Thyroid gland (tissue), 4 donors: ENCODE results near the gene DDX46.

Source experiments
- POLR2A ChIP-seq, 2 donors: fragments of 450-650 bp; IDR thresholded peaks; one replicate each; pipeline ENCODE4 v1.6.1; 2017; ENCODE audit warnings: antibody characterized with exemption in 2 of 2, mild to moderate bottlenecking in 2 of 2, moderate library complexity in 1 of 2
- TF ChIP-seq, protein P1 (sequence below), 6 experiments: fragments of 200-600 bp in 3 of 6; fragments of 450-650 bp in 3 of 6; sonication (generic) in 3 of 6; IDR thresholded peaks; one replicate each; pipeline ENCODE4 v1.5.1; 2016 to 2019; ENCODE audit warnings: antibody characterized with exemption in 6 of 6, mild to moderate bottlenecking in 2 of 6, inconsistent platforms in 1 of 6, moderate library complexity in 1 of 6

DNA sequence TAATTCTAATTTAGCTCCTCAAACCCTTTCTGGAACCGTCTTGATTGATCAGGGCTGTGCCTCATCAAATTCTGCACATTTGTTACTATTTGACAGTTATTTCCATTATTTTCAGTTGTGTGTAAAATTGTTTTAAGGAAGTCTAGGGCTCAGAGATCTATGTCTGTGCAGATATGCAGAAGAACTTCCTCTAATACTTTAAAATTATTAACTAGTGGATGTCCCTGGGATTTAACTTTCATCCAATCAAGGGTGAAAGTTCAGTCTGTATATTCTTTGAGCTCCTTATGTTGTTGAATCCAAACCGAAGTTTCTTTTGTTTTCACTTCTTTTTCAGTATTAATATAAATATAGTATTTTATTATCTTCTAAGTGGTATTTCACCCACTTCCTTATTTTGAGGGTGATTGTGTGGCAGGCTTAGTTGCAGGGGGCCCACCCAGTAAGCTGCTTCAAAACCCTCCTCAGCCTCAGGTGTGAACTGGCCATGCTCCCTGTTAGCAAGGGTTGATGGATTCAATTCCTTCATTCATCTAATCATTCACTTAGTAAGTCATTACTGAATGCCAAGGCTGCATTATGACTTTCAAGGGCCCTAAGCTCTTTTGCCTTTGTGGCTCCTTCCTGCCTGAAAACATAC is 22.3 kb upstream of the DDX46 start:
- TF ChIP-seq, protein P1, sequence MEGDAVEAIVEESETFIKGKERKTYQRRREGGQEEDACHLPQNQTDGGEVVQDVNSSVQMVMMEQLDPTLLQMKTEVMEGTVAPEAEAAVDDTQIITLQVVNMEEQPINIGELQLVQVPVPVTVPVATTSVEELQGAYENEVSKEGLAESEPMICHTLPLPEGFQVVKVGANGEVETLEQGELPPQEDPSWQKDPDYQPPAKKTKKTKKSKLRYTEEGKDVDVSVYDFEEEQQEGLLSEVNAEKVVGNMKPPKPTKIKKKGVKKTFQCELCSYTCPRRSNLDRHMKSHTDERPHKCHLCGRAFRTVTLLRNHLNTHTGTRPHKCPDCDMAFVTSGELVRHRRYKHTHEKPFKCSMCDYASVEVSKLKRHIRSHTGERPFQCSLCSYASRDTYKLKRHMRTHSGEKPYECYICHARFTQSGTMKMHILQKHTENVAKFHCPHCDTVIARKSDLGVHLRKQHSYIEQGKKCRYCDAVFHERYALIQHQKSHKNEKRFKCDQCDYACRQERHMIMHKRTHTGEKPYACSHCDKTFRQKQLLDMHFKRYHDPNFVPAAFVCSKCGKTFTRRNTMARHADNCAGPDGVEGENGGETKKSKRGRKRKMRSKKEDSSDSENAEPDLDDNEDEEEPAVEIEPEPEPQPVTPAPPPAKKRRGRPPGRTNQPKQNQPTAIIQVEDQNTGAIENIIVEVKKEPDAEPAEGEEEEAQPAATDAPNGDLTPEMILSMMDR (IDR thresholded peaks at IDR 0.05): no peak
- TF ChIP-seq POLR2A (IDR thresholded peaks at IDR 0.05): no peak
